Renal pelvis (tissue), 4 donors: ENCODE measurements around the gene LSM4. TPM values are rescaled to one million over a fixed set of nuclear protein-coding genes. Genes with fewer than 3 reads are reported as not detected.

ENCODE experiments used
- DNase-seq: peaks from one replicate; pipeline ENCODE4 v3.0.0-alpha.2; 2013
- polyA plus RNA-seq, 3 donors: library from polyadenylated mRNA; unstranded; fragments of 120-200 nt; gene quantifications; one replicate each; pipeline ENCODE4 v1.2.1, GENCODE V29; 2013; ENCODE audit not compliant: insufficient read length in 3 of 3

LSM4 gene
- polyA plus RNA-seq, 3 donors = 102 to 129 (median 114) TPM

GRCh38 chr19:18295034-18295451, 27.8 kb downstream of the LSM4 start:
- DNase-seq = no peak

- DNase-seq = no peak
Measured at GRCh38 chr19:18294467-18294864, 28.4 kb downstream of the LSM4 start.

GRCh38 chr19:18293642-18294466, 29.0 kb downstream of the LSM4 start:
- no peak for DNase-seq

- DNase-seq = peak; percentile 85
Measured at GRCh38 chr19:18292810-18293641, 29.9 kb downstream of the LSM4 start.

GRCh38 chr19:18292462-18292809, 30.4 kb downstream of the LSM4 start:
- no peak for DNase-seq

- DNase-seq = peak; percentile 90
Measured at GRCh38 chr19:18291590-18292461, 31.1 kb downstream of the LSM4 start.

GRCh38 chr19:18291019-18291524, 31.8 kb downstream of the LSM4 start:
- no peak for DNase-seq

GRCh38 chr19:18290302-18291018, 32.4 kb downstream of the LSM4 start:
- no peak for DNase-seq

- DNase-seq = no peak
Measured at GRCh38 chr19:18289471-18290301, 33.2 kb downstream of the LSM4 start.

- DNase-seq = no peak
Measured at GRCh38 chr19:18287836-18288772, 34.8 kb downstream of the LSM4 start.

- no peak for DNase-seq
Measured at GRCh38 chr19:18286973-18287635, 35.8 kb downstream of the LSM4 start.

- no peak for DNase-seq
Measured at GRCh38 chr19:18284712-18285360, 38.0 kb downstream of the LSM4 start.

GRCh38 chr19:18283338-18283737, 39.5 kb downstream of the LSM4 start:
- DNase-seq = no peak

- DNase-seq = no peak
Measured at GRCh38 chr19:18282788-18283141, 40.1 kb downstream of the LSM4 start.

GRCh38 chr19:18282021-18282787, 40.7 kb downstream of the LSM4 start:
- DNase-seq = peak; percentile 94

- peak; percentile 97 for DNase-seq
Measured at GRCh38 chr19:18281082-18282020, 41.5 kb downstream of the LSM4 start, which contains the start of gene JUND. Gene JUND (minus strand): TSS chr19:18281622. CDS start chr19:18281484, 138 bp downstream.
